SK-MEL-5 (cell line): ENCODE measurements around the gene UQCC2. TPM values are rescaled to one million over a fixed set of nuclear protein-coding genes. Genes with fewer than 3 reads are reported as not detected.

ENCODE experiments used
- DNase-seq: peaks from one replicate; pipeline ENCODE4 v3.0.0-alpha.2; 2016; ENCODE audit warnings: low read depth, low spot score
- in situ Hi-C: cut with HindIII; loops from 2 replicates; pipeline ENCODE4 v1.10.0; 2016; ENCODE audit warnings: low sequenced_read_pairs, high pct_unique_total_duplicates, low pct_unique_long_range_greater_than_20kb
- polyA plus RNA-seq, 2 experiments: library from polyadenylated mRNA; depleted of rRNA; stranded (reverse); fragments of >200 nt; gene quantifications; 2 replicates each; pipeline ENCODE4 v1.2.3, GENCODE V29; 2015
- total RNA-seq: library from RNA; depleted of rRNA; stranded (reverse); fragments of >200 nt; shearing (Covaris generic); gene quantifications from 2 replicates; pipeline ENCODE4 v1.2.3, GENCODE V29; 2014; rRNA removed

The UQCC2 gene
- 36.1 and 40.1 TPM in 2 replicates for total RNA-seq
- 31.1 and 32.0 TPM in 2 replicates for polyA plus RNA-seq (2015; cell fraction: cytosol; rRNA removed)
- 41.3 and 53.5 TPM in 2 replicates for polyA plus RNA-seq (2015; cell fraction: nucleus; rRNA removed)

DNA sequence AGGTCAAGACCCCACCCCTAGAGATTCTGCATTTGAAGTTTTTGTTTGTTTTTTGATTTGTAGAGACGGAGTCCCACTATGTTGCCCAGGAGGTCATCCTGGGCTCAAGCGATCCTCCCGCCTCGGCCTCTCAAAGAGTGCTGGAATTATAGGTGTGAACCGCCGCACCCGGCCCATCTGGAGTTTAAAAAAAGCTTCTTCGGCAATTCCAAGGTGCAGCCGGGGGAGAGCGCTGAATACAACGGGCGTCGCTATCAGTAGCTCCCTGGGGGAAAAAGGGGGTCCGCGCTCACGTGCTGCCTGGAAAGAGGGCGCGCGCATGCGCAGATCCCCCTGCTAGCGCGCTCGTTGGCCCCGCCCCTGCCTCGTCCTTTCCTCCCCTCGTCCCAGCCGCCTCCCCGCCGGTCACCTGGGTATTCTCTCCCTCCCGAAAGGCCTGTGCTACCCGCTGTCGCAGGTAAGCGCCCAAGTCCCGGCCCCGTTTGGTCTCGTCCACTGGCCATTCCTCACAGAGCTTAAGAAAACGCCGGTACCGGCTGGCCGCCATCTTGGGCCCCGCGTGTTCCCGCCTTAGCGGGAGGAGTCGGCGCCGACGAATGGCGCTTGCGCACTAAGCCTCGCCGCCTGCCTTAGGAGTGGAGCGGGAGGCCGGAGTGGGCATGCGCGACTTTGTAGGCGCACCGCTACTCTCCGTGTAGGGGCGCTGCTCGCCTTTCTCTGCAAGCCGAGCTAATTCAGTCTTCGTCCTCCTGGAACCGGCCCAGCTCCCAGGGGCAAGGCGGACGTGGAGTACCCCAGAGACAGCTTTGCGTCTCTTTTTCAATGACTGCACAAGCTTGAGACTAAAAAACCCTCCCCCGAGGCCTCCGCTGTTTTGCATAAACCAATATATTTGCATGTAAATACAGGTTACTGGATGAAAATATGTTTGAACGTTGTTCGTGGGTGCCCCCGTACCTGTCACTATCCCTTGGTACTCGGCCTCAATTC is at the start of gene UQCC2:
Gene UQCC2, minus strand, starts transcription at position 561 of the 990 bp plus-strand sequence. Its CDS starts 14 bp downstream, at position 547.
- in situ Hi-C loops: no loop called here
- DNase-seq: peak; percentile 96

DNA sequence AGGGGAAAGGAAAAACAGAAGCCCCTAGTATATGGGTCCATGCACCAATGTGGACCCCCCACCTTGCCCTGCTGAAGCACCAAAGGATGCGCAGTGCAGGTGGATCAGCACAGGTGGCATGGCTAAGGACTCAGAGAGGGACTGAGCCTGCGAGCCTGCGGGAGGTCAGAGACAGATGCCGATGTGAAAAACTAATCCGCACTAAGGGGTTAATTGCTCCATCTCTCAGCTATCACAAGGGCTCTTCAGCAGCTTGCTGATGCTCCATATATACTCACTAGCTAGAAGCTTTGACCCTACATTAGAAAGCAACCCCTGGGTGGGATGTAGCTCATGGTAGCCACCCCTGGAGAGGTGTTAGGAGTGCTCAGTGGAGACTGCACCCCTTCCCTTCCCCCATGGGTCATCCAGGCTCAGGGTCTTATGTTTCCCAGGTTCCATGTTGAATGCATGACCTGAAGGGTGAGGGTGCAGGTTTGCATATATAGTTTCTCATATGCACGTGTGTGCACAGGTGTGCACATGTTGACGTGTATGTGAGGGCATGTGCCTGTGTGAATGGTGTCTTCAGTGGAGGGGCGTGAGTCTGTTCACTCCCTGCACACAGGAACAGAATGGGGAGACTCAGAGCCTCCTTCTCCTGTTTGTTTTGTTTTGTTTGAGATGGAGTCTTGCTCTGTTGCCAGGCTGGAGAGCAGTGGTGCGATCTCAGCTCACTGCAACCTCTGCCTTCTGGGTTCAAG is 48.6 kb upstream of the UQCC2 start:
- in situ Hi-C loops: no loop called here
- DNase-seq: no peak

DNA sequence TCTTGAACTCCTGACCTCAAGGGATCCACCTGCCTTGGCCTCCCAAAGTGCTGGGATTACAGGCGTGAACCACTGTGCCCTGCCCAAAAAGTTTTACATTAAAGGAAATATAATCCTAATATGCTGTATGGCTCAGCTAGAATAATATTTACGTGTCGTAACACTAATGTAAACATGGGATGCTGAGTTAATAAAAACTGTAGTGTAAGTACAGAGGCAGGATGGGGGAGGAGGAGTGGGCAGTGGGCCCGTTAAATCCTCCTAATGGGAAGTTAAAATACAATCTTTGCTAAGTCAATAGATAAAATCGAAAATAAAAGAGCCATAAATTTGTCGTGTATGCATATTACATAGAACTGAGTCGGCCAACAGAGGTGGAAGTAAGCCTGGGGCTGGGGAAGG is 47.3 kb upstream of the UQCC2 start:
- DNase-seq: no peak
- in situ Hi-C loops: no loop called here

DNA sequence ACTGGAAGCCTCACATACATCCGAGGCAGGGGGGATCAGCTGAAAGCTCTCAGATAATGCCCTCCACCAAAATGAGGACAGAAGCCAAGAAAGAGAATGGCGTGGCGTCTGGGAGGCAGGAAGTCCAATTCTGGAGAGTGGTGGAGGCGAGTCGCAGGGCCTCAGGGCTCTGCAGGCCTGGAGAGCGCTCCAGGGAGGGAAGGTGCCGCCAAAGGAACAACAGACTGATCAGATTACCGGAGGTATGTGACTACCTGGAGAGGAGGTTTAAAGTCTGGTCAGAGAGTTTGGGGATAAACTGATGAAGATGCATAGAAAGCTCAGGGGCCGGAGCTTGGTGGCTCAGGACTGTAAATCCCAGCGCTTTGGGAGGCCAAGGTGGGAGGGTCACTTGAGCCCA is 46.4 kb upstream of the UQCC2 start:
- in situ Hi-C loops: no loop called here
- no peak for DNase-seq

DNA sequence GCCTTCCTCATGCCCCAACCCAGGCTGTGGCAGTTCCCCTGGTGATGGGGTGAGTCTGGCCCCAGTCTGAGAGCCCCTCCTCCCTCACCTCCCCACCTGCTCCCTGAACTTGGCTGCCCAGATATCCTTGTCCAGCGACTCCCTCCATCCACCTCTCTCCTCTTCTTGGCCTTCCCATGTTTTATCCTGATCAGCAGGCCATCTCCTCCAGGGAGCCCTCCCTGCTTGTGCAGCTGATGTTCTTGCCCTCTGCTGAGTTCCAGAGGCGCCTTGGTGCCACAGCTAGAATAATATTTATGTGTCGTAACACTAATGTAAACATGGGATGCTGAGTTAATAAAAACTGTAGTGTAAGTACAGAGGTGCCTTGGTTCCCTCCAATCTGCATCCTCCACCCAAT is 45.6 kb upstream of the UQCC2 start:
- in situ Hi-C loops: no loop called here

DNA sequence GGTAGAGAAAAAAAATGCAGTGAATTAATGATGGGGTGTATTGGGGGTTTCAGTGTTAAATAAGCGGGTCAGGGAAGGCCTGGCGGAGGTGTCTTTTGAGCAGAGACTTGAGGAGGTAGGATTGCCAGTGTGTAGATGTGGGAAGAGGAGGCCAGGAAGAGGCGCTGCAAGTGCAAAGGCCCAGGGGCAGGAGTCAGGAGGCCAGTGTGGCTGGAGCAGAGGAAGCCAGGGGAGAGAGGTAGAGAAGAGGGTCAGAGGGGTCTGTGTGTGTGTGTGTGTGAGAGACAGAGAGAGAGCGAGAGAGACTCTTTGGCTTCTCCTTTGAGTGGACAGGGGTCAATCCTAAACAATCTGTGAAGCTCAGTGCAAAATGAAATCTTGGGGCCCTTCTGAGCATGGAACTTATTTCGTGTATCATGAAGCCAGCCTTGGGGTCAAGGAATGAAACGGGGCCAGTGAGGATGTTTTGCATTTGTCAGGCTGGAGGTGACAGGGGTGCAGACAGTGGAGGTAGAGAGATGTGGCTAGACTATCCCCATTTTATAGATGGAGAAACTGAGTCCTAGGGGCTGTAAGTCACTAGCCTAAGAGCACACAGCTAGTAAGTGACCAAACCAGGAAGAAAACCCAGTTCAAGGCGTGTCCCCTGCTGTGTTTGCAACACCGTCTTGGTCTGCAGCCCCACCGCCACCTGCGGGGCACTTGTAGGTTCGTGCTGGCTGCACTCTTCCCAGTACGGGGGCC is 44.9 kb upstream of the UQCC2 start:
- in situ Hi-C loops: no loop called here
- DNase-seq: no peak

More for the DNA sequence above, 45.6 kb upstream of the UQCC2 start:
- no peak for DNase-seq

DNA sequence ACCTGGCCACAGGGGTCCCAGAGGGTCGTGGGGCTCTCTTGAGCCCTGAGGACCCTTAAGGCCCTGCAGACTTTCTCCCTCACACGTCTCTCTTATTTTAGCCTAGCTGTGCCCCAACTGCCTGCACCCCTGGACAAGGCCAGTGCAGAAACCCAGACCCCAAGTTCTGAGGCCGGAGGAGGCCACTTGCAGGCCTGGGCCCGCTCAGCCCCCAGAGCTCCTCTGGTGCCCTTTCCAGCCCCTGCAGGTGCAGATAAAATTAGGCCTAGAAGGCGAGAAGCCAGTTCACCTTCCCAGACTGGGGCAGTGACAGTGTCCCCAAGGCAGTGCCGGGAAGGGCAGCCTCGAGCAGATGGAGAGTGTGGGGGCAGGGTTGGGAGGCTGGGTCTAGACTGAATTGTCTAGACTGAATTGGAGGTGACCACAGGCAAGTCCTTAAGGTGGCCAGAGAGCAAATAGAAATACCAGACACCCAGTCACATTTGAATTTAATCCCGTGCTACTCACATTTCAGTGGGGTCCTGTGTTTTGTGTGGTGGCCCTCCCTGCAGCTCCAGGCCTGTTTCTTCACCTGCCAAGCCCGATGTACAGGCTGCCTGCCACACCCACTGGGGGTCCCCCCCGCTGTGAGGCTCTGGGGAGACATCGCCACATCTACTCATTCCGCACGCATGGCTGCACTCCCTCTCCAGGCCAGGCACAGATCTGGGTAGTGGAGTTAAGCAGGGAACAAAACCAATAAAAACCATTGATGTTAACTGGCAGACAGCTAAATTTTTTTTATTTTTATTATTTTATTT is 43.8 kb upstream of the UQCC2 start:
- no peak for DNase-seq
- in situ Hi-C loops: no loop called here

DNA sequence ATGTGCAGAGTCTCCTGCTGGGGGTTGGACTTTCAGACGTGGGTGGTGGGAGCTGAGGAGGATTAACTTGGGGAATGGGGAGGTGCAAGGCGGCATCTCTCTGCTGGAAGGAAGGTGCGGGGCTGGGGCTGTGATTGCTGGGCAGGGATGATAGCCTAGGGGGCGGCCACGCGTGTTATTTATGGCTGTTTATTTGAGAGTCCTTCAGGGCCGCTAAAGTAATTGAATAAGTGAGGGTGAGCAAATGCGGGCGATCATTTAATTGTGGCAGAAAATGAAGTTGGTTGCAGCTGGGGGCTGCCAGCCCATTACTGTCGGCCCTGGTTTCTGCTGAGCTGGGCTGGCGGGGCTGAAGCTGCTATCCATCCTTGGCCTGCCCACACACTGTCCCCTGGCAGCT is 42.7 kb upstream of the UQCC2 start:
- in situ Hi-C loops: no loop called here
- DNase-seq: no peak

DNA sequence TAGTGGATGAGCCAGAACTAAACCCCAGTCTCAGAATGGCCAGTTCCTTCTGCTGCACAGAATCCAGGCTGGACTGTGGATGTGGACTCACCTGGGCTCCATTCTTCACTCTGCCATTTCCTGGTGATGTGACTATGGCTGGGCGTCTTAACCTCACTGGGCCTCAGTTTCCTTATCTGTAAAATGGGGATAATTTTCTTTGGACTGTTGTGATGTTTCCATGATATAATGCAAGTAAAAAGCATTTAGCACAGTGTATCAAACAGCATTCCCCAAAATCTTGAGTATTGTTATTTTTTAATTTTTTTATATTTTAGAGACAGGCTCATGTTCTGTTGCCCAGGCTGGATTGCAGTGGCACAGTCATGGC is 41.1 kb upstream of the UQCC2 start:
- no peak for DNase-seq
- in situ Hi-C loops: no loop called here

DNA sequence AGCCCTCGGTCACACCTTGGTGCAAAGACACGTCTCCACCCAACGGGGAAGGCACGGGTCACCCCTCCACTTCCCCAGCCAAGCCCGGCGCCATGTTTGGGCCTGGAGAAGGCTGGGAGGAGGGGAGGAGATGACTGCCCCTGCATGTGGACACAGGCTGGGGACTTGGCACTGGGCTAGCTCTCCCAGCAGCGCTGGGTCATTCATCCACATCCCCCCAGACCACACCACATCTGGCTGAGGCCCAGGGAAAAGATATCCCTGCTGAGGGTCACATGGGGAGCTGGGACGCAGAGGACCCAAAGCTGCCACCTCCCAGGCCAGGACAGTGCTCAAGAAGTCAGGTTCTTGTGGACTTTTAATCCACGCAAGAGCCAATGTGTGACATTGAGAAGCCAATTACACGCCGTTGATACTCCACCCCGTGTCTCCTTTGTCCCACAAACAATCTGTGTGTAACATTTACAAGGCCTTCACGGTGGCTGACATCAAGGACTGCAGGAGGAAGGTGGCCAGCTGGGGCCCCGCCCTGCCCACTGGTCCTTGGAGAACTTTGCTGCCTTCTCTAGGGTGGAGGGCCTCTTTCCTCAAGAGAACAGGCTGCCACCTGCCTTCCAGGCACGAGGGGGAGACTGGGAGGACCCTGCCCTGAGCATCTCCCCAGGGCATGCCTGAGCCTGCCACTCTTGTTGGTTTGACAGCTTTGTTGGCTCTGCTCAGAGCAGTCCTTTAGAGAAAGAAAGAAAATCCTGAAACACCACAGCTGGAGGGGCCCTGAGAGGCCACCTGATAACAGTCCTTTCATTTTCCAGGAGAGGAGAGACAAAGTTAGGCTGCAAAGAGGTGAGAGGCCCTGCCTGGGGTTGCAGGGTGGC is 40.5 kb upstream of the UQCC2 start:
- in situ Hi-C loops: no loop called here
- DNase-seq: no peak

DNA sequence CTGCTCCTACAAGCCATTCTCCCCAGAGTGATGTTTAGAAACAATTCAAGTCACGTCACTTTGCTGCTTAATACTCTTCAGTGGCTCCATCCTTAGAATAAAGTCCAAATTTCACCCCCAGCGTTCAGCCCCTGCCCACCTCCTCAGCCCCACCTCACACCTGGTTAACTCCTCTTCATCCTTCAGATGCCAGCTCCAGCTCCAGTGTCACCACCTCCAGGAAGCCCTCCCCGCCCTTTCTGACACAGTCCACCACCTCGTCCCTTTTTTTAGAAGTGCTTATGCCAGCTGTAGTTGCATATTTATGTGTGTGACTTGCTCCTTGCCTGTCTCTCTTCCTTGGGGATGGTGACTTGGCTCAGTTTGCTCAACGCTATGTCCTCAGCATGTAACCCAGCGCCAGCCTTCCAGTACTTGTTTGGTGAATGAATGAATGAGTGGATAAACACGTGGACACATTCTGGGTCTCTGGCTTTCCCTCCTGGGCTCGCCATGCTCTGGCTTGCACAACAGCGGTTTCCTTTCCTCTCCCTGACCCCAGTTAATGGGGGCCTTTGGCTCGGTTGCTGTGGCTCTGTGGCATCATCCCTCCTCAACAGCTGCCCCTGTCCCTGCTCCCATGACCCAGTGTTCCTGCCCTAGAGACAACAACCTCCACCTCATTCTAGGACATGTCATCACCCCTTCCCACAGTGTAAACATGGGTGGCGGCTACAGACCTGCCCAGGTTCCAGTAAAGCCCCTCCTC is 38.9 kb upstream of the UQCC2 start:
- no peak for DNase-seq
- in situ Hi-C loops: no loop called here

DNA sequence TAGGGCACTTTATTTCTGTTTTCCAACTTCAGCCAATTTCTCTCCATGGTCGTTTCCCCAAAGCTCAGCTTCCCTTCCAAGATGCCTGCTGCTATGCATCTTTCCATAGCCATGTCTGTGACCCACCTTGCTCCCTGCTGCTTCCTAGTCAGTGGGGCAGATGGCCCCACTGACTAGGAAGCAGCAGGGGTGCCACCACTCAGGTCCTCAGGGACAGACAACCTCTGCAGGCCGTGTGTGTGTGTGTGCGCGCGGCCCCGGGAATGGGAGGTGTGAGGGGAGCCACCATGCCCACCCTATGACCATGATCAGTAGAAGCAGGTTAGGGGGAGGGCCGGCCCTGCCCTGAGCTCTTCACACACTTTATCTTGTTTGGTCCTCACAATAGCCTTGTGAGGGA is 37.9 kb upstream of the UQCC2 start:
- in situ Hi-C loops: no loop called here
- DNase-seq: no peak

DNA sequence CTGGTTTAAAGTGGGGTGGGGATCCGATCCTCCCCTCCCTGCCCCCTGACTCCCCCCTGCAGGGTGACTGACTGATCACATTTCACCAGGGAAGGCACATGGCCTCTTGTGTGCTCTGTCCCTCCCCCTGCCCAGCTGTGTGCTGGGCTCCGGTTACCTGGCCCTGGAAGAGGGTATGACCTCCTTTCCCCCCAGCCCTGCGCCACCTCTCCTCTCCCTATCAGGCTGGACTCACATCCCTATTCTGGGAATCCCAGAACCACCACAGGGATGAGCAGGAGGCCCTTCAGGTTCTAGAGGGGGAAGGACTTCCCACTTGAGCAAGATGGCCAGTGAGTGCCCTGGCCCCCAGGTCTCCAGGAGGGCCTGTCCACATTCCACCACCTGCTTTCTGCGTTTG is 37.3 kb upstream of the UQCC2 start:
- in situ Hi-C loops: no loop called here
- no peak for DNase-seq

DNA sequence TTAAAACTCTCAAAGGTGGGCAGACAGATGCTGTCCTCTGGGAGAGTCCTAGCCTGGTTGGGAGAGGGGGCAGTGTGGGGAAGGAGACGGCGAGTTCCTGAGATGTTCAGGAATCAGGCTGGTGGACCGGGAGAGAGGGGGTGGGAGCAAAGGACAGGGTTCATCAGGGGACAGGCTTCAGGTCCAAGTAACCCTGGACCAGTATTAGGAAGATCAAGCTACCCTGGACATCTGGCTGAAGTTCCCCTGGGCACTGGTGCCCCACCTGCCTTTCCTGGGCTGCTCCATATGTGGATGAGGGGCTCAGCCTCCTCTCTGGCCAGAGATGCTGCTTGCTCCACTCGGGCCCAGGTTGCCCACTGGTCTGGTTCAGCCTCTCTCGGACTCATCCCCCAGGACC is 36.3 kb upstream of the UQCC2 start:
- in situ Hi-C loops: no loop called here
- no peak for DNase-seq

DNA sequence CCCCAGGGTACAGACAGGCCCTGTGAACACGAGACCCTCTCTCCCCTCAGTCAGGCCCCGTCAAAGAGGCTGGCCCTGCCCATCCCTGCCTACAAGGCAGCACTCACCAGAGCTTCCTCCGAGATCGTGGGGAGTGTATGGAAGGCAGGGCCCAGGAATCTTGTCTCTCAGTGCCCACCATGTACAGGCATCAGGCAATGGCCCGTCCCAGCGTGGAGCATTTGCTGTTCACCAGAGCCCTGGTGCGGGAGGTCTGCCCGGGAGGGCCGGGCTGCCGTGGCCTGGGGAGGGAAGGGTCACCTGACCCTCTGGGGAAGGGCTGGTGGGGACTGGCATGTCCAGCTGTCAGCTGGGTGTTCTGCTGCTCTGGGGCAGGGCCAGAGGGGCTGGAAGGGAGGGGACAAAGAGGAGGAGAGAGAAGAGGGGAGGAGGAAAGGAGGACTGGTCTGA is 35.2 kb upstream of the UQCC2 start, which contains the start of gene IP6K3:
Gene IP6K3, minus strand, starts transcription at position 255 of the 450 bp plus-strand sequence. CDS start 11,429 bp downstream, outside the sequence.
- DNase-seq: no peak
- in situ Hi-C loops: no loop called here
